NOMO-1 treated with dmso at 0.1 percent for 144 hours (cell line): ENCODE measurements around the gene ITPR1.

Experiments used
- DNase-seq: peaks from one replicate; lab custom pipeline; 2025; ENCODE audit not compliant: unreplicated experiment; lab: John Stamatoyannopoulos, UW

Gene ITPR1

GRCh38 chr3:4508048-4508981, 15.2 kb downstream of the ITPR1 start:
- no peak for DNase-seq

DNA sequence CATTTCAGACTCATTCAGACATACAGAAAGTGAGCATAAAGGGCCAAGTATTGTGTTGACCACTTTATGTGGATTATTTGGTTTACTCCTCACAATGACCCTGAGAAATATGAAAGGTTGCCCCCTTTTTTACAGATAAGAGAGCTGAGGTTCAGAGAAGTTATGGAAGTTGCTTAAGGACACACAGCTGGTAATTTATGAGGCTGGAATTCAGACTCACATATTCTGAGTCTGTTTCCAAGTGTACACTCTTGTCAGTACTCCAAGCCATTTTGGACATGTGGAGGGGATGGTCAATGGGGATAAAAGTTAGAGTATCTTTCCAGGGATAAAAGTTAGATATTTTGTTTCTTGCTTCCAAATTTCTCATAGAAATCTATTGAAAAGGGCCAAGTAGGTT, 15.9 kb downstream of the ITPR1 start:
- DNase-seq = no peak

- no peak for DNase-seq
Observed at GRCh38 chr3:4509983-4510755, 17.0 kb downstream of the ITPR1 start.

DNA sequence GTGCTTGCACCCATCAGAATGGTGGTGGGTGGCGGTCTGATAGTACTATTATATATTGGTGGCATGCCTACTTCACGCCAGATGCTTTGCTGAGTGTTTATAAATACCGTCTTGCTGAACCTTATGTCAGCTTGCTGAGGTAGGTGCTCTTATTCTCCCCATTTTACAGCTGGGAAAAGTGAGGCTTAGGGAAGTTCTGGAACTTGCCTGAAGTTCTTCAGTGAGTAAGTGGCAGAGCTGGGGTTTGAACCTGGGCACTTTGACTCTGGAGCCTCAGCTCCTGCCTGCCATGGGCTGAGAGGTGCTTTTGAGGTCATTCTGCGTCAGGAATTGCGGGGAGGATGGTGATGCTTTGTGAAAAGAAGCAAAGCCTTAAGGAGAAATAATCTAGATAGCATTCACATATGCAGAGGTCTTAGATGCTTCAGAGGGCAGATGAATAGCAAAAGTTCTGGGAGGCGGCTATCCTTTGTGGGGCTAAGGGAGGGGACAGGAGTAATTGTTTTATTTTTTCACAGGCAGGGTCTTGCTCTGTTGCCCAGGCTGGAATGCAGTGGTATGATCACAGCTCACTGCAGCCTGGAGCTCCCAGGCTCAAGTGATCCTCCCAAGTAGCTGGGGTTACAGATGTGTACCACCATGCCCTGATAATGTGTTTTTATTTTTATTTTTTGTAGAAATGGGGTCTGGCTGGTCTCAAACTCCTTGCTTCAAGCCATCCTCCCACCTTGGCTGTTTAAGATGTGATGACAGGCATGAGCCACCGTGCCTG, 18.5 kb downstream of the ITPR1 start:
- no peak for DNase-seq

DNA sequence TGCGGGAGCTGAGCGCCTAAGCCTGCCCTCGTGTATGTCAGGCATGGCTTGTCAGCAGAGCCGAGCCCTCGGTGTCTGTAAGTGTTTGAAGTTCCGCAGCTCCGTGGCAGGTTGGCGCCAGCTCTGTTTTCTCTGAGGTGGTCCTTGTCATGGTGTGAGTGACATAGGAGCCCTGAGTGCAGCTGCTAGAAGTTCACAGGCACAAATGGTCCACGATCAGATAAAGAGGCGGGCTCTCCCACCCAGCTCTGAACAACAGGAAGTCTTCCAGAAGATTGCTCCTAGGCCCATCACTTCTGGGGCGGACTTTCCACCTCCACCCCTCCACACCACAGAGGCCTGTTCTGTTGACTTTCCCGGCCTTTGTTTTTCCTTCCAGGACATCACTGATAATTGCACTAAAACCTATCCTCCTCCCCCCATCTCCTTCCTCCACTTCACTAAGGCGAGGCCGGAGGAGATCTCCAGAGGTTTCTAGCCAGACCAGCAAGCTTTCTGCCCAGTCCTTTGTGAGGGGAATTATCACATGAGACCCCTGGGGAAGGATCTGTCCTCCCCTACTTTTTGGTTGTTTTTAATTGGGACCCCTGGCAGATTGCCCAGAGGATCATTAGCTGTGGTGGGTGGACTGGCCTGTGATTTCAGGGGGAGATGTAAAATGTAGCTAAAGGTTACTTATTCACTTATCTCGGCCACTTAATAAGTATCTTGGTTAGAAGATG, 19.9 kb downstream of the ITPR1 start:
- no peak for DNase-seq

- no peak for DNase-seq
Observed at GRCh38 chr3:4514321-4514720, 21.2 kb downstream of the ITPR1 start.

- no peak for DNase-seq
Observed at GRCh38 chr3:4514916-4515315, 21.8 kb downstream of the ITPR1 start.

DNA sequence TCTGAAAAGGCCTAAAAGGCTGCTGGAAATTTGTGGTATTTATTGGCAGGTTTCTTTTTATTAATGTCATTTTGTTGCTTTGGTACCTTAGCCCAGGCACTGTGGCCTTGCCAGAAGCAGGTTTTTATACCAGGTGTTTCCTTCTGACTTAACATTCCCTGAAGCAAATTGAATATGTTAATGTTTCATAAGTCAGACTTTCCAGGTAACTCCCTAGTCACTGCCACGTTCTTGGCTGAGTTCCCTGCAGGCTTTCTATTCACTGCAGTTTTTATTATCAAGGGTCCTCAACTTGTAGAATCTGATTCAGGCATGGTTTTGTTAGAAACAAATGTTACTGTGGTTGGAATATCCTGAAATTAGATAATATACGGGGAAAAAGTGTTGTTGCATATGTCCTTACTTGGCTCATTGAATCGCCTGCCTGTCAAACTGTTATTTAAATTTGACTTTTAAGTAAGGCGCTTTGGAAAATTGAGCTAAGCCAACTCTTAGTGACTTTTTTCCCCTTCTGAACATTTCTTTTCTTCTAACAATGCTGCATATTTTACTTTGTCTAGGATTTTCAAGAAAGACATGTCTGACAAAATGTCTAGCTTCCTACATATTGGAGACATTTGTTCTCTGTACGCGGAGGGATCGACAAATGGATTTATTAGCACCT, 22.9 kb downstream of the ITPR1 start:
- no peak for DNase-seq

GRCh38 chr3:4517093-4517492, 23.9 kb downstream of the ITPR1 start:
- no peak for DNase-seq

DNA sequence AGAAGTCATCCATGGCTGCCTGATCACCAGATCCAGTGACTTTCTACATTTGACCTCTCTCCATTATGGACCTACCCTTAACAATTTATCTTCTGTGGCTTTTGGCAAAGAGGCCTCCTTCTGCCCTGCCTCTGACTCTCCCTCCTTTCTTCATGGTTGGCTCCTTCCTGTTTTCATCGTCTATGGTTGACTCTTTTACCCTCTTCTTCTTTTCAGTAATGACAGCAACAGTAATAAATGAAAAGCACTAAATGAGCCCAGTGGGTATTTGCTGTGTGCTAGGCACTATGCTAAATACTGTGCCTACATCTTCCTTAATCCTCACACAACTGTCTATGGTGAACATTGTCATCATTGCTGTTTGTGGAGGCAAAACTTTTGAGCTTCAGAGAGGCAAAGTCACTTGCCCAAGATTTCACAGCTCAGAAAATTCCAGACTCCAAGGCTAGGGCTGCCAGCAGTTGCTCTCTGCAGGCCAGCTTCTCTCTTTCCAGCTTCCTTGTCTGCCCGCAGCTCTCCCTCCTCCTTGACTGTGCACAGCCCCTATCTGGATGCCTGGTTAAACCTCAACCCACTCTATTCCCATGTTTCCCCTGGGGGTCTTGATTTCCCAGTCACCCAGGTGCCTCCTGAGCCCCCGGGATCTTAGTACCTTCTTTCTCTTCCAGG, 24.6 kb downstream of the ITPR1 start:
- peak; percentile 70 for DNase-seq

DNA sequence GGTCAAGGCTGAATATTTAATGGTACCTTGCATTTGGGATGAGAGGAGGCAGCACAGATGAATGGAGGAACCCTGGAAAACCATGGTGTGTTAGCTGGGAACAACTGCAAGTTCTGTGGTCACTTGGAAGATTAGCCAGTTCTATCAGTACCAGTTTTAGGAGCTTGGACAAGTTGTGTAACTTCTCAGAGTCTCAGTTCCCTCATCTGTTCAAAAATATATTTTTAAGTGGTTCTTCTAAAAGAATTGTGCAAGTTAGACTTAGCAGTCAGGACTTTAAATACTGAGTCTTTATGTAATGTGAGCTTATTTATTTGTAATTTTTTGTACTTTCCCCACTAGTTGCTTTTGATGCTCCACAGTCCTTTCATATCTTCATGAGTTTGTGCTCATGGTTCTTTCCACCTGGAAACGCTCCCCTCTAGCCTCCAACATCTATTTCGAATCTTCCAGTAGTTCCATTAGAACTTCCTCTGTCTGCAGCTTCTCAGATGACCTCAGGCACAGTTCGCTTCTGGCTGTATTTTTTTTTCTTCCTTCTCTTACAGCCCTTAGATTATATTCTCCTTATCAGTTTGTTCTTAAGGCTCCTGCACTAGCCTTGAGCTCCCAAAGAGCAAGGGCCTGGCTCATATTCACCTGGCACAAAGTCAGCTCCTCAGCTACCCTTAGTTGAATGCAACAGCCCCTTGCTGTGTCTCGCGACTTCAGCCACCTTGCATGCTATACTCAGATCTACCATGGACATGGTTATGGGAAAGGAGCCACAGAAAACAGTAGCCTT, 27.1 kb downstream of the ITPR1 start:
- peak; percentile 36 for DNase-seq

DNA sequence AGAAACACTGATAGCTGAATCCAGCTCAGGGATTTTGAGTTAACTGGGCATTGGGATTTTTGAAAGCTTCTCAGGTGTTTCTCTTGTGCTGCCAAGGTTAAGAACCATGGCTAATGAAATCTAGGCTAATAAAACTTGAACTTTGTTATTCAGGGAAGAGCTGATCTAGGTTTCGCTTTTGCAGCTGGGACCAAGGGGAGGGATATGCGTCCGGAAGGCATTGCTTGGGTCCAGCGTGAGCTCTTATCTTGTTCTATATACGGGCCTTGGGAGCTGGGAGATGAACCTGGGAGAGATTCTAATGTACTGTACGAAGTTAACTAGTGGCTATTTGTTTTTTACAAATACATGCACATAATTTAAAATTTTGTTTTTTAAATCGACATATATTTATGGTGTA, 29.8 kb downstream of the ITPR1 start:
- no peak for DNase-seq

GRCh38 chr3:4523710-4524698, 30.9 kb downstream of the ITPR1 start:
- no peak for DNase-seq

DNA sequence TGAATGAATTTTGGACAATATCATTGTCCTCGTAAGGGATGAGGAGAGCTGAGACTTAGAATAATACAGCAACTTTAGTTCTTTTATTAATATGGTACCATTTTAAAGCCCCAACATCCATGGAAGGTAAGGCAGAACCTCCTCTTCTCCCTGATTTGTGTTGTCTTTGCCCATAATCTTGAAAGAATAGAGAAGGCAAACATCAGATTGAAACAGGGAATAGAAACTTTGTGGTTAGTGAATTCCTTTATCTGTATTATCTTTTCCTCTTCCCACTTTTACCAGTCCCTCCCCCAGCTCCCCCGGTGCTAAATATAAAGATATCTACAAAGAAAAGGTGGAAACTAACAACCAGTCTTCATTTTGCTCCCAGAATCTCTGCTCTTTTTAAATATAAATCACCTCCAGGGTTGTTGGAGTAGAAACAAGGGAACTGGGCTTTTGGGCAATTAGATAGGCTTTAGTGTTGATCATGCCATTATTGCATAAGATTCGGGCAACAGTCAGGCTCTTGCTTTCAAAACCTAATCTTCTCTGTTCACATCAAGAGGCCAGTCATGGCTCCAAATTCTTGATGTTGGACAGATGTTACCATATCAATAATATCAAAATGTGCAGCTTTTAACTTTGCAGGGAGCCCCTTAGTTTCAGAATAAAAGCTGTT, 32.5 kb downstream of the ITPR1 start:
- DNase-seq = peak; percentile 55

- DNase-seq = no peak
Observed at GRCh38 chr3:4528320-4528719, 35.2 kb downstream of the ITPR1 start.

DNA sequence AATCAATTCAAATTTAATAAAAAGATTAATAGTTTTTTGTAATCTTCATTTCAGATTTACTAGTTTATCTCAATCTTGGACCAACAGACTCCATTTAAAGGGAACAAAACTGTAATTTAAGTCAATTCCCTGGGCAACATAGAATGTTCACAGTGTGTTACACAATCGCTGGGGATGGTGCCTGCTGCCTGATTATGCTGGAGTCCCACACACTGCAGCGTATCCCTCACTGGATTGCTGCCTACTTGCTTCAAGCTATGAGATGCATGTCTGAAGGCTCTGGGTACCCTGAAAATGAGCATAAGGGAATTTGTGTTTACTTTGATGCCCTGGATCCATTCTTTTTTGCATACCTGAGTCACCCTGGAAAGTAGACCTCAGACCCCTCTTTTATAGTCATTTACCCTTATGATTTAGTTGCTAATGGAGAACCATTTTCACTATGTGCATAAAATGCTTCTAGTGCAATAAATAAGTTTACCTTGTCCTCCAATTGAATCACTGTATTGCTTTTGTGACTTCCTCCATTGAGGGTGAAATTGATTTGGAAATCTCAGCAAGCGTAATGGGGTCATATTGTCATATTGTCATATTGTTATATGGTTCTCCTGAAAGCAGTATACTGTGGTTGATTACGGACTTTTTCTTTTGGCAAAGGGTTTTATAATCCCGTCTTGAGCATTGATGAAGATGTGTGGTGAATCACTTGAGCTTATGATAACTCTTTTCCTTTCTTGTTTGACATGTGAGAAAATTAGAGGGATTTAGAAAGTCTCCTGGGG, 35.9 kb downstream of the ITPR1 start:
- DNase-seq = no peak
